Stimulated activated naive CD8-positive, alpha-beta T cell treated with anti-CD3 and anti-CD28 coated beads, Interleukin-15, amount 100 ng/mL, for 72 hours (primary cell): ENCODE data around the gene LARGE1.

Experiments used
- ATAC-seq: fragments of 150-1000 bp; cut with Tn5 transposase; 2 replicates; pipeline ENCODE4 v1.10.0; 2021; ENCODE audit warnings: mild to moderate bottlenecking, moderate library complexity
- DNase-seq, 2 donors: peaks; one replicate each; pipeline ENCODE4 v3.0.0; 2021 to 2022
- H3K27ac Mint-ChIP-seq, 2 donors: one replicate each; pipeline ENCODE4 v1.8.0; 2022; ENCODE audit warnings: mild to moderate bottlenecking in 2 of 2, mixed read lengths in 2 of 2, moderate library complexity in 2 of 2
- H3K27me3 Mint-ChIP-seq: one replicate; pipeline ENCODE4 v1.8.0; 2022; ENCODE audit warnings: mixed read lengths
- H3K4me1 Mint-ChIP-seq: one replicate; pipeline ENCODE4 v1.8.0; 2022; ENCODE audit warnings: mild to moderate bottlenecking, mixed read lengths
- H3K4me3 Mint-ChIP-seq, 2 donors: one replicate each; pipeline ENCODE4 v1.8.0; 2022; ENCODE audit warnings: mild to moderate bottlenecking in 2 of 2, mixed read lengths in 2 of 2, moderate library complexity in 1 of 2
- H3K9me3 Mint-ChIP-seq, 2 donors: one replicate each; pipeline ENCODE4 v1.8.0; 2022; ENCODE audit warnings: mixed read lengths in 2 of 2

The LARGE1 gene

GRCh38 chr22:33691057-33691630 lies 229.1 kb downstream of the LARGE1 start:
- peaks cover 14 to 40% of the 10 kb centered on the region in 2 donors for H3K9me3 Mint-ChIP-seq
- no peaks in the 10 kb centered on the region for H3K4me1 Mint-ChIP-seq
- H3K27ac Mint-ChIP-seq = no peak overlapping the region
- DNase-seq (no peak), ATAC-seq (no peak)
- no peaks in the 10 kb centered on the region for H3K27me3 Mint-ChIP-seq
- no peak overlapping the region for H3K4me3 Mint-ChIP-seq

- Mint-ChIP-seq H3K27ac (no peak overlapping the region), H3K27me3 (no peaks in the 10 kb centered on the region), H3K4me1 (no peaks in the 10 kb centered on the region), H3K9me3 (peaks cover 14 to 46% of the 10 kb centered on the region in 2 donors), H3K4me3 (no peak overlapping the region)
- no peak for ATAC-seq
- DNase-seq = no peak
These were observed 231.4 kb downstream of the LARGE1 start for GRCh38 chr22:33688903-33689302.

- ATAC-seq (no peak), DNase-seq (no peak)
- no peaks in the 10 kb centered on the region for H3K4me1 Mint-ChIP-seq
- H3K27ac Mint-ChIP-seq = no peak overlapping the region
- H3K27me3 Mint-ChIP-seq = no peaks in the 10 kb centered on the region
- H3K4me3 Mint-ChIP-seq = no peak overlapping the region
- H3K9me3 Mint-ChIP-seq = peaks cover 11 to 39% of the 10 kb centered on the region in 2 donors
These were observed 232.8 kb downstream of the LARGE1 start for GRCh38 chr22:33687464-33687863.

GRCh38 chr22:33684087-33684486 lies 236.2 kb downstream of the LARGE1 start:
- Mint-ChIP-seq H3K4me3 (no peak overlapping the region), H3K9me3 (peaks cover 9 to 28% of the 10 kb centered on the region in 2 donors), H3K4me1 (no peaks in the 10 kb centered on the region), H3K27me3 (no peaks in the 10 kb centered on the region), H3K27ac (no peak overlapping the region)
- no peak for ATAC-seq
- no peak for DNase-seq

- H3K9me3 Mint-ChIP-seq = peaks cover 4 to 20% of the 10 kb centered on the region in 2 donors
- H3K4me1 Mint-ChIP-seq = no peaks in the 10 kb centered on the region
- H3K4me3 Mint-ChIP-seq = no peak overlapping the region
- DNase-seq = no peak
- ATAC-seq = no peak
- H3K27me3 Mint-ChIP-seq = no peaks in the 10 kb centered on the region
- no peak overlapping the region for H3K27ac Mint-ChIP-seq
These were observed 237.3 kb downstream of the LARGE1 start for GRCh38 chr22:33682927-33683326.

- Mint-ChIP-seq H3K27ac (no peak overlapping the region), H3K27me3 (no peaks in the 10 kb centered on the region), H3K4me3 (no peak overlapping the region), H3K4me1 (no peaks in the 10 kb centered on the region), H3K9me3 (peaks cover 6 to 11% of the 10 kb centered on the region in 2 donors)
- no peak for DNase-seq
- no peak for ATAC-seq
These were observed 239.6 kb downstream of the LARGE1 start for GRCh38 chr22:33680632-33681031.

GRCh38 chr22:33678523-33678922 lies 241.8 kb downstream of the LARGE1 start:
- H3K4me3 Mint-ChIP-seq = no peak overlapping the region
- no peak for DNase-seq
- H3K27ac Mint-ChIP-seq = no peak overlapping the region
- peaks cover 10 to 16% of the 10 kb centered on the region in 2 donors for H3K9me3 Mint-ChIP-seq
- H3K4me1 Mint-ChIP-seq = no peaks in the 10 kb centered on the region
- ATAC-seq = no peak
- H3K27me3 Mint-ChIP-seq = no peaks in the 10 kb centered on the region

GRCh38 chr22:33677536-33677935 lies 242.7 kb downstream of the LARGE1 start:
- H3K27me3 Mint-ChIP-seq = no peaks in the 10 kb centered on the region

GRCh38 chr22:33674357-33674756 lies 245.9 kb downstream of the LARGE1 start:
- DNase-seq (no peak), ATAC-seq (no peak)
- peaks cover 10 to 12% of the 10 kb centered on the region in 2 donors for H3K9me3 Mint-ChIP-seq
- no peaks in the 10 kb centered on the region for H3K4me1 Mint-ChIP-seq
- H3K4me3 Mint-ChIP-seq = no peak overlapping the region
- H3K27me3 Mint-ChIP-seq = no peaks in the 10 kb centered on the region
- H3K27ac Mint-ChIP-seq = peak overlapping the region in 1 of 2 donors; percentile 21

More at GRCh38 chr22:33677536-33677935, 242.7 kb downstream of the LARGE1 start:
- ATAC-seq = no peak
- no peak overlapping the region for H3K27ac Mint-ChIP-seq
- H3K9me3 Mint-ChIP-seq = peaks cover 10 to 15% of the 10 kb centered on the region in 2 donors
- H3K4me1 Mint-ChIP-seq = no peaks in the 10 kb centered on the region
- DNase-seq = no peak
- no peak overlapping the region for H3K4me3 Mint-ChIP-seq

GRCh38 chr22:33669746-33670145 lies 250.5 kb downstream of the LARGE1 start:
- ATAC-seq = no peak
- no peak overlapping the region for H3K27ac Mint-ChIP-seq
- peaks cover 10 to 17% of the 10 kb centered on the region in 2 donors for H3K9me3 Mint-ChIP-seq
- H3K27me3 Mint-ChIP-seq = no peaks in the 10 kb centered on the region
- no peak overlapping the region for H3K4me3 Mint-ChIP-seq
- H3K4me1 Mint-ChIP-seq = no peaks in the 10 kb centered on the region
- no peak for DNase-seq

- ATAC-seq (no peak), DNase-seq (no peak)
- H3K4me3 Mint-ChIP-seq = no peak overlapping the region
- H3K4me1 Mint-ChIP-seq = no peaks in the 10 kb centered on the region
- peaks cover 7 to 15% of the 10 kb centered on the region in 2 donors for H3K9me3 Mint-ChIP-seq
- H3K27ac Mint-ChIP-seq = no peak overlapping the region
- no peaks in the 10 kb centered on the region for H3K27me3 Mint-ChIP-seq
These were observed 253.2 kb downstream of the LARGE1 start for GRCh38 chr22:33666961-33667619.

GRCh38 chr22:33666279-33666960 lies 253.9 kb downstream of the LARGE1 start:
- H3K9me3 Mint-ChIP-seq = peaks cover 7 to 15% of the 10 kb centered on the region in 2 donors
- no peaks in the 10 kb centered on the region for H3K27me3 Mint-ChIP-seq
- H3K4me3 Mint-ChIP-seq = no peak overlapping the region
- no peak for ATAC-seq
- no peaks in the 10 kb centered on the region for H3K4me1 Mint-ChIP-seq
- H3K27ac Mint-ChIP-seq = no peak overlapping the region
- DNase-seq = no peak

GRCh38 chr22:33659448-33659847 lies 260.8 kb downstream of the LARGE1 start:
- Mint-ChIP-seq H3K27ac (no peak overlapping the region), H3K4me3 (no peak overlapping the region), H3K9me3 (peaks cover 6 to 41% of the 10 kb centered on the region in 2 donors), H3K27me3 (no peaks in the 10 kb centered on the region), H3K4me1 (no peaks in the 10 kb centered on the region)
- no peak for ATAC-seq
- DNase-seq = no peak

GRCh38 chr22:33658775-33659174 lies 261.5 kb downstream of the LARGE1 start:
- no peaks in the 10 kb centered on the region for H3K4me1 Mint-ChIP-seq
- no peaks in the 10 kb centered on the region for H3K27me3 Mint-ChIP-seq
- peaks cover 6 to 39% of the 10 kb centered on the region in 2 donors for H3K9me3 Mint-ChIP-seq
- H3K27ac Mint-ChIP-seq = no peak overlapping the region
- no peak overlapping the region for H3K4me3 Mint-ChIP-seq
- no peak for ATAC-seq
- no peak for DNase-seq

GRCh38 chr22:33657670-33658069 lies 262.6 kb downstream of the LARGE1 start:
- no peaks in the 10 kb centered on the region for H3K27me3 Mint-ChIP-seq
- H3K9me3 Mint-ChIP-seq = peaks cover 10 to 47% of the 10 kb centered on the region in 2 donors
- H3K4me3 Mint-ChIP-seq = no peak overlapping the region
- ATAC-seq (no peak), DNase-seq (no peak)
- no peak overlapping the region for H3K27ac Mint-ChIP-seq
- H3K4me1 Mint-ChIP-seq = no peaks in the 10 kb centered on the region
